ENCODE results near the gene RTEL1. TPM values are rescaled to one million over a fixed set of nuclear protein-coding genes. Genes with fewer than 3 reads are reported as not detected.

Gene RTEL1
- total RNA-seq, 1 experiment from 2014 or later, result 58.0 TPM

DNA sequence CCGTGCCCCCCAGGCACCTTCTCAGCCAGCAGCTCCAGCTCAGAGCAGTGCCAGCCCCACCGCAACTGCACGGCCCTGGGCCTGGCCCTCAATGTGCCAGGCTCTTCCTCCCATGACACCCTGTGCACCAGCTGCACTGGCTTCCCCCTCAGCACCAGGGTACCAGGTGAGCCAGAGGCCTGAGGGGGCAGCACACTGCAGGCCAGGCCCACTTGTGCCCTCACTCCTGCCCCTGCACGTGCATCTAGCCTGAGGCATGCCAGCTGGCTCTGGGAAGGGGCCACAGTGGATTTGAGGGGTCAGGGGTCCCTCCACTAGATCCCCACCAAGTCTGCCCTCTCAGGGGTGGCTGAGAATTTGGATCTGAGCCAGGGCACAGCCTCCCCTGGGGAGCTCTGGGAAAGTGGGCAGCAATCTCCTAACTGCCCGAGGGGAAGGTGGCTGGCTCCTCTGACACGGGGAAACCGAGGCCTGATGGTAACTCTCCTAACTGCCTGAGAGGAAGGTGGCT, 39.3 kb downstream of the RTEL1 start:
- POLR2A ChIA-PET, result interaction anchor here (1.5 to 3.1 kb wide), 3 partner anchors 15 to 159 kb away, joined by 4 to 28 read pairs (median 12); no protein-coding TSS in a partner anchor
- DNase-seq (ENCODE audit: low read depth, low spot score), result no peak
- peak; percentile 13 for ATAC-seq
- TF ChIP-seq EZH2 (IDR thresholded peaks at IDR 0.05) (no peak), CEBPB (IDR thresholded peaks at IDR 0.05; ENCODE audit: low read depth) (no peak)
- TF ChIP-seq, protein P1, sequence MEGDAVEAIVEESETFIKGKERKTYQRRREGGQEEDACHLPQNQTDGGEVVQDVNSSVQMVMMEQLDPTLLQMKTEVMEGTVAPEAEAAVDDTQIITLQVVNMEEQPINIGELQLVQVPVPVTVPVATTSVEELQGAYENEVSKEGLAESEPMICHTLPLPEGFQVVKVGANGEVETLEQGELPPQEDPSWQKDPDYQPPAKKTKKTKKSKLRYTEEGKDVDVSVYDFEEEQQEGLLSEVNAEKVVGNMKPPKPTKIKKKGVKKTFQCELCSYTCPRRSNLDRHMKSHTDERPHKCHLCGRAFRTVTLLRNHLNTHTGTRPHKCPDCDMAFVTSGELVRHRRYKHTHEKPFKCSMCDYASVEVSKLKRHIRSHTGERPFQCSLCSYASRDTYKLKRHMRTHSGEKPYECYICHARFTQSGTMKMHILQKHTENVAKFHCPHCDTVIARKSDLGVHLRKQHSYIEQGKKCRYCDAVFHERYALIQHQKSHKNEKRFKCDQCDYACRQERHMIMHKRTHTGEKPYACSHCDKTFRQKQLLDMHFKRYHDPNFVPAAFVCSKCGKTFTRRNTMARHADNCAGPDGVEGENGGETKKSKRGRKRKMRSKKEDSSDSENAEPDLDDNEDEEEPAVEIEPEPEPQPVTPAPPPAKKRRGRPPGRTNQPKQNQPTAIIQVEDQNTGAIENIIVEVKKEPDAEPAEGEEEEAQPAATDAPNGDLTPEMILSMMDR (IDR thresholded peaks at IDR 0.05 in 2 of 3, conservative IDR thresholded peaks at IDR 0.05 in 1 of 3; ENCODE audit: borderline replicate concordance in 1 of 3, insufficient read depth in 1 of 3, low read depth in 2 of 3, low read length in 2 of 3), result no peak
- H3K27ac ChIP-seq (ENCODE audit: low read depth, low read length), result peak overlapping the region; percentile 91
- peaks cover 35 to 72% of the 10 kb centered on the region in 2 experiments for H3K4me1 ChIP-seq (ENCODE audit: control insufficient read depth in 1 of 2, insufficient read depth in 2 of 2, low read length in 2 of 2)
- no peaks in the 10 kb centered on the region for H3K9me2 ChIP-seq (ENCODE audit: insufficient read depth)
- H3K27me3 ChIP-seq (ENCODE audit: insufficient read depth, low read length), result no peaks in the 10 kb centered on the region
- H3K9ac ChIP-seq (ENCODE audit: low read length), result peak overlapping the region; percentile 71
- H3K4me2 ChIP-seq (ENCODE audit: low read length), result peak overlapping the region; percentile 78
- H3K4me3 ChIP-seq (replicated peaks in 1 of 2; ENCODE audit: low read depth in 1 of 2, low read length in 2 of 2), result peak overlapping the region; percentile 58 to 69
- no TSS peak for BruUV-seq (replicated peaks)
- intact Hi-C loops (cut with micrococcal nuclease), result loop anchor here (2.0 to 5.0 kb wide), 5 partner anchors 15 to 260 kb away; partner anchors contain the start of genes PTK6, STMN3 and UCKL1
- peaks cover 10% of the 10 kb centered on the region; the same call in 1 of the 2 replicates for H3K79me2 ChIP-seq (ENCODE audit: insufficient read depth, low read length)
- no peak overlapping the region for H2AFZ ChIP-seq (ENCODE audit: low read depth, low read length, poor library complexity, severe bottlenecking)
- RAD21 ChIA-PET (ENCODE audit: low non-redundant PET in 1 of 2, low total read pairs in 2 of 2, uncharacterized antibody in 2 of 2, unreplicated experiment in 2 of 2), result no interaction called here
- peaks cover 0 to 8% of the 10 kb centered on the region in 2 experiments; a peak in 1 of 4 replicates for H3K36me3 ChIP-seq (ENCODE audit: control insufficient read depth in 1 of 2, insufficient read depth in 2 of 2, low read length in 2 of 2)
- H3K9me3 ChIP-seq (ENCODE audit: control insufficient read depth in 1 of 2, insufficient read depth in 1 of 2, low read depth in 1 of 2, low read length in 2 of 2), result no peaks in the 10 kb centered on the region
- CTCF ChIA-PET, result interaction anchor here (1.2 kb wide), 1 partner anchor 160 kb away, joined by 3 read pairs; no protein-coding TSS in a partner anchor
- no peaks in the 10 kb centered on the region for H4K20me1 ChIP-seq (ENCODE audit: insufficient read depth)

DNA sequence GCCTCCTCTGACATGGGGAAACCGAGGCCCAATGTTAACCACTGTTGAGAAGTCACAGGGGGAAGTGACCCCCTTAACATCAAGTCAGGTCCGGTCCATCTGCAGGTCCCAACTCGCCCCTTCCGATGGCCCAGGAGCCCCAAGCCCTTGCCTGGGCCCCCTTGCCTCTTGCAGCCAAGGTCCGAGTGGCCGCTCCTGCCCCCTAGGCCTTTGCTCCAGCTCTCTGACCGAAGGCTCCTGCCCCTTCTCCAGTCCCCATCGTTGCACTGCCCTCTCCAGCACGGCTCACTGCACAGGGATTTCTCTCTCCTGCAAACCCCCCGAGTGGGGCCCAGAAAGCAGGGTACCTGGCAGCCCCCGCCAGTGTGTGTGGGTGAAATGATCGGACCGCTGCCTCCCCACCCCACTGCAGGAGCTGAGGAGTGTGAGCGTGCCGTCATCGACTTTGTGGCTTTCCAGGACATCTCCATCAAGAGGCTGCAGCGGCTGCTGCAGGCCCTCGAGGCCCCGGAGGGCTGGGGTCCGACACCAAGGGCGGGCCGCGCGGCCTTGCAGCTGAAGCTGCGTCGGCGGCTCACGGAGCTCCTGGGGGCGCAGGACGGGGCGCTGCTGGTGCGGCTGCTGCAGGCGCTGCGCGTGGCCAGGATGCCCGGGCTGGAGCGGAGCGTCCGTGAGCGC, 39.9 kb downstream of the RTEL1 start:
- Histone ChIP-seq H3K9me2 (ENCODE audit: insufficient read depth) (no peaks in the 10 kb centered on the region), H3K4me2 (ENCODE audit: low read length) (peak overlapping the region; percentile 78), H3K79me2 (ENCODE audit: insufficient read depth, low read length) (peaks cover 10% of the 10 kb centered on the region; the same call in 1 of the 2 replicates), H3K27me3 (ENCODE audit: insufficient read depth, low read length) (no peaks in the 10 kb centered on the region), H3K27ac (ENCODE audit: low read depth, low read length) (peak overlapping the region; percentile 91), H3K9me3 (ENCODE audit: control insufficient read depth in 1 of 2, insufficient read depth in 1 of 2, low read depth in 1 of 2, low read length in 2 of 2) (no peaks in the 10 kb centered on the region), H4K20me1 (ENCODE audit: insufficient read depth) (no peaks in the 10 kb centered on the region), H3K9ac (ENCODE audit: low read length) (peak overlapping the region; percentile 71), H3K4me1 (ENCODE audit: control insufficient read depth in 1 of 2, insufficient read depth in 2 of 2, low read length in 2 of 2) (peaks cover 35 to 78% of the 10 kb centered on the region in 2 experiments), H3K4me3 (replicated peaks in 1 of 2; ENCODE audit: low read depth in 1 of 2, low read length in 2 of 2) (peak overlapping the region; percentile 58 to 69), H3K36me3 (ENCODE audit: control insufficient read depth in 1 of 2, insufficient read depth in 2 of 2, low read length in 2 of 2) (peaks cover 0 to 8% of the 10 kb centered on the region in 2 experiments; a peak in 1 of 4 replicates), H2AFZ (ENCODE audit: low read depth, low read length, poor library complexity, severe bottlenecking) (no peak overlapping the region)
- TF ChIP-seq SP1 (IDR thresholded peaks at IDR 0.05; ENCODE audit: low read depth) (no peak), EZH2 (IDR thresholded peaks at IDR 0.05) (no peak), ELF1 (IDR thresholded peaks at IDR 0.05; ENCODE audit: borderline replicate concordance, low read depth) (no peak), POLR2AphosphoS5 (IDR thresholded peaks at IDR 0.05; ENCODE audit: low read depth, low read length) (no peak; the same call in none of the 2 replicates), EZH2phosphoT487 (IDR thresholded peaks at IDR 0.05; ENCODE audit: borderline replicate concordance) (no peak), TCF7L2 (IDR thresholded peaks at IDR 0.05; ENCODE audit: borderline replicate concordance, extremely low read depth, insufficient read depth, insufficient read length) (no peak), ZFX (IDR thresholded peaks at IDR 0.05) (no peak), JUND (IDR thresholded peaks at IDR 0.05) (no peak), SIN3A (IDR thresholded peaks at IDR 0.05; ENCODE audit: low read depth) (no peak), CEBPB (IDR thresholded peaks at IDR 0.05; ENCODE audit: low read depth) (no peak)
- TF ChIP-seq, protein P2, sequence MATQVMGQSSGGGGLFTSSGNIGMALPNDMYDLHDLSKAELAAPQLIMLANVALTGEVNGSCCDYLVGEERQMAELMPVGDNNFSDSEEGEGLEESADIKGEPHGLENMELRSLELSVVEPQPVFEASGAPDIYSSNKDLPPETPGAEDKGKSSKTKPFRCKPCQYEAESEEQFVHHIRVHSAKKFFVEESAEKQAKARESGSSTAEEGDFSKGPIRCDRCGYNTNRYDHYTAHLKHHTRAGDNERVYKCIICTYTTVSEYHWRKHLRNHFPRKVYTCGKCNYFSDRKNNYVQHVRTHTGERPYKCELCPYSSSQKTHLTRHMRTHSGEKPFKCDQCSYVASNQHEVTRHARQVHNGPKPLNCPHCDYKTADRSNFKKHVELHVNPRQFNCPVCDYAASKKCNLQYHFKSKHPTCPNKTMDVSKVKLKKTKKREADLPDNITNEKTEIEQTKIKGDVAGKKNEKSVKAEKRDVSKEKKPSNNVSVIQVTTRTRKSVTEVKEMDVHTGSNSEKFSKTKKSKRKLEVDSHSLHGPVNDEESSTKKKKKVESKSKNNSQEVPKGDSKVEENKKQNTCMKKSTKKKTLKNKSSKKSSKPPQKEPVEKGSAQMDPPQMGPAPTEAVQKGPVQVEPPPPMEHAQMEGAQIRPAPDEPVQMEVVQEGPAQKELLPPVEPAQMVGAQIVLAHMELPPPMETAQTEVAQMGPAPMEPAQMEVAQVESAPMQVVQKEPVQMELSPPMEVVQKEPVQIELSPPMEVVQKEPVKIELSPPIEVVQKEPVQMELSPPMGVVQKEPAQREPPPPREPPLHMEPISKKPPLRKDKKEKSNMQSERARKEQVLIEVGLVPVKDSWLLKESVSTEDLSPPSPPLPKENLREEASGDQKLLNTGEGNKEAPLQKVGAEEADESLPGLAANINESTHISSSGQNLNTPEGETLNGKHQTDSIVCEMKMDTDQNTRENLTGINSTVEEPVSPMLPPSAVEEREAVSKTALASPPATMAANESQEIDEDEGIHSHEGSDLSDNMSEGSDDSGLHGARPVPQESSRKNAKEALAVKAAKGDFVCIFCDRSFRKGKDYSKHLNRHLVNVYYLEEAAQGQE (IDR thresholded peaks at IDR 0.05; ENCODE audit: low read depth), result no peak
- CTCF ChIA-PET, result interaction anchor here (1.2 to 1.6 kb wide), 3 partner anchors 10 to 160 kb away, joined by 3 to 6 read pairs (median 3); partner anchors contain the start of genes ARFRP1, PTK6 and ZGPAT
- BruUV-seq (replicated peaks), result no TSS peak
- no peak for ATAC-seq
- intact Hi-C loops (cut with micrococcal nuclease), result loop anchor here (2.0 to 5.0 kb wide), 5 partner anchors 15 to 259 kb away; partner anchors contain the start of genes PTK6, STMN3 and UCKL1
- DNase-seq (ENCODE audit: low read depth, low spot score), result no peak
- POLR2A ChIA-PET, result interaction anchor here (1.1 to 3.1 kb wide), 8 partner anchors 10 to 260 kb away, joined by 3 to 28 read pairs (median 7); partner anchors contain the start of genes ARFRP1, RTEL1, TPD52L2 and ZGPAT
- RAD21 ChIA-PET (ENCODE audit: low non-redundant PET in 1 of 2, low total read pairs in 2 of 2, uncharacterized antibody in 2 of 2, unreplicated experiment in 2 of 2), result interaction anchor here in 1 of 2 experiments (0.9 kb wide), 1 partner anchor 166 kb away, joined by 3 read pairs; no protein-coding TSS in a partner anchor

Measured in HCT116 (cell line).